GM19467 (cell line): ENCODE data around the gene PPP2R5C.
A peak's percentile ranks its signal among the peaks of the same experiment; 100 is the strongest.

ENCODE experiments used
- ATAC-seq: cut with Tn5 transposase; IDR thresholded peaks from one replicate; pipeline ENCODE4 v1.9.1; 2021; ENCODE audit warnings: mild to moderate bottlenecking, moderate library complexity; ENCODE audit not compliant: unreplicated experiment

PPP2R5C gene

DNA sequence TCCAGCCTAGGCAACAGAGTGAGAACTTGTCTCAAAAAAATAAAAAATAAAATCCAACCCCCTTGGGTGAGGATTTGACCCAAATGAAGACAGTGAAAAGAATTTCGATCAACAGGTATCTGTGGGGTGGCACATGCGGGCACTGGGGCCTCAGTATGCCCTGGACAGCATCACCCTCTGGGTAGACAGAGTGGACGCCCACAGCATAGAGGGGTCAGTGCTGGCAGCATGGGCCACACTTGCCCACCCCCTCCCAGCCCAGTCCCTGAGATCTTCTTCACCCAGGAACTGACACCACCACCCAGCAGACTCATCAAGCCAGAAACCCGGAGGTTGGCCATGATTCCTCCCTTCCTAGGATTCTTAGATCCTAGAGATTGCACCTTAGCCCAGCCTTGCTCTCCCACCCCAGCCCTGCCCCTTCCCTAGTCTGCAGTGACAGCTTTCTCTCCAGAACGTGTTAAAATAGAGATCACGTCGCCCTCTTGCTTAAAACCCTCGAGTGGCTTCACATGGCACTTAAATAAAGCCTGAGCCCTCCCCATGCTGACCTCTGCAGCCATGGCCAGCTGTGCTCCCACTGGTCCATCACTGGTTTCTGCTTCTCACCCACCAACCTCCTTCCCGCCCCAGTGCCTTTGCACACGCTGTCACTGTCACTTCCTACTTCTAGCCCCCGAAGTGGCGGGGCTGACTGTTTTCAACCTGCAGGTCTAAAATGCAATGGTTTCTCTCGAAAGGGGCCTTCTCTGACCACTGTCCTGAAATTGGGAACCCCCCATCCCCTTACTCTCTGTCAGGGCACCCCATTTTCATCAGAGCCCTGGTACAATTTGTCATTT, 176.6 kb downstream of the PPP2R5C start:
- ATAC-seq, result no peak

DNA sequence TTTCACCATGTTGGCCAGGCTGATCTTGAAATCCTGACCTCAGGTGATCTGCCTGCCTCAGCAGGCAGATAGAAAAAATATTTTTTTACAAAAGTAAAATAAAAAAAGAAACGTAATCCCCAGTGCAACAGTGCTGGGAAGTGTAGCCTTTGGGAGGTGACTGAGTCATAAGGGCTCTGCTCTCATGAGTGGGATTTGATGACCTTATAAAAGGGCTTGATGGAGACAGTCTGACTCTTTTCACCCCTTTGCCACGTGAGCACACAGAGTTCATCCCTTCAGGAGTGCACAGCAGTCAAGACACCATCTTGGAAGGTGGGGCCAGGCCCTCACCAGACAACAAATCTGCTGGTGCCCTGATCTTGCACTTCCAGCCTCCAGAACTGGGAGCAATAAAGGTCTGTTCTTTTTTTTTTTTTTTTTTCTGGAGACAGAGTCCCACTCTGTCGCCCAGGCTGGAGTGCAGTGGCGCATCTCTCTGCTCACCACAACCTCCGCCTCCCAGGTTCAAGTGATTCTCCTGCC, 178.2 kb downstream of the PPP2R5C start:
- no peak for ATAC-seq

DNA sequence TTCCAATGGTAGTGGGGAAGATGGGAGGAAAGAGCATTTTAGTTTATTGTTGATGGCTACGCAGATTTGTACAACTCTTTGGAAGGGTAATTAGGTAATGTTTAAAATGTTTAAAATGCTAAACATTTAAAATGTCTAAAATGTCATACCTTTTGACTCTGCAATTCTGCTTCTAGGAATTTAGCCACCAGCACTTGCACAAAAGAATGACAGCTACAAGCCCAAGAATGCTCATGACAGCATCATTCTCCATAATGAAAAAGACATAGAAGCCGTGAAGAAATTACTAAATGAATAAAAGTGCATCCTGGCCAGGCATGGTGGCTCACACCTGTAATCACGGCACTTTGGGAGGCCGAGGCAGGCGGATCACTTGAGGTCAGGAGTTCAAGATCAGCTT, 182.9 kb downstream of the PPP2R5C start:
- ATAC-seq, result no peak

GRCh38 chr14:101945171-101945570, 183.7 kb downstream of the PPP2R5C start:
- ATAC-seq, result no peak

GRCh38 chr14:101947577-101947903, 186.0 kb downstream of the PPP2R5C start:
- ATAC-seq, result no peak

GRCh38 chr14:101947904-101948665, 186.6 kb downstream of the PPP2R5C start:
- ATAC-seq, result peak; percentile 97

- ATAC-seq, result no peak
These were observed 187.2 kb downstream of the PPP2R5C start for GRCh38 chr14:101948666-101949216.

DNA sequence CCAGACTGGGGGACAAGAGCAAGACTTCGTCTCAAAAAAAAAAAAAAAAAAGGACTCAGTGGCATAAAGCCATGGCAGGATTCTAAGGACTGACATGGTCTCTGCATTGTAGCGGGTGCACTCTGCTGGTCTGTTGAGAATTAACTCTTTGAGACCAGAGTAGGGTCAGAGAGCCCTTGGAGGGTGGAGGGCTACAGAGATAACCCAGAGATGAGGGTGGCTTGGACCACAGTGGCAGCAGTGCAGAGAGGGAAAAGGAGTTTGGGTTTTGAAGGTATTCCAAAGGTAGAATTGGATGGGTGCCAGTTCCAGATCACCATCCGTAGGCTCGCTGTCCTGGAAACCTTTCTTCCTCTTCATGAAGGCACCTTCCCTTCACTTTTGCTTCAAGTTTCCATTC, 188.6 kb downstream of the PPP2R5C start:
- no peak for ATAC-seq

DNA sequence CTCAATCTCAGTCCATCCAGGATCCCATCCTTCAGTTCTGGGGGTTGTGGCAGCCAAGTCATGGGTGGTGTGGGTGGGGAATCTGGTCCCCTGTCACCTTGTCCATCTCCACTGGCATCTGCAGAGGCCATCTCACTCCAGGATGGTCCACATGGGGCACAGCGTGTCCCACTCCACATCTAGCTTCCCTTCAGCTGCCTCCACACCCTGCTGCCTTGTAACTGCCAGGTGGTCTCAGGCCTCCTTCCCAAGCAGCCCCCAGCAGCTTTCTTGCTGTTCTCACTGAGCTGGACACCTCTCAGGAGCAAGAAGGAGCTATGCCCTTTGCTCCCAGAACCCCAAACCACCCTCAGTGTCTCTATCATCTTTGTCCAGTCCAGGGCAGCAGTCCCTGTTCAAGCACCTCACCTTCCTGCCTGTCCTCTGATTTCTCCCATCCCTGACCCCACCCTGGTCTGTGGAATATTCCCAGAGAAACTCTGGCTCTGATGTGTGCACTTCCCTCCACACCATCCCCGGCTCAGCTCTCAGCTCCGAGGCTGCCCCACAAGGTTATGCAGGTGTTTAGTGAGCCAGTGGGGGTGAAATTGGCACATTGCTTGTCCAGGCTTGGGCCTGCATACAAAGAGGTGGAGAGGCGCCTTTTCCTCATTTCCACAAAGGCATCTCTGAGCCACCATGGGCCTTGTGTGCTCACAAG, 189.2 kb downstream of the PPP2R5C start:
- ATAC-seq, result no peak

DNA sequence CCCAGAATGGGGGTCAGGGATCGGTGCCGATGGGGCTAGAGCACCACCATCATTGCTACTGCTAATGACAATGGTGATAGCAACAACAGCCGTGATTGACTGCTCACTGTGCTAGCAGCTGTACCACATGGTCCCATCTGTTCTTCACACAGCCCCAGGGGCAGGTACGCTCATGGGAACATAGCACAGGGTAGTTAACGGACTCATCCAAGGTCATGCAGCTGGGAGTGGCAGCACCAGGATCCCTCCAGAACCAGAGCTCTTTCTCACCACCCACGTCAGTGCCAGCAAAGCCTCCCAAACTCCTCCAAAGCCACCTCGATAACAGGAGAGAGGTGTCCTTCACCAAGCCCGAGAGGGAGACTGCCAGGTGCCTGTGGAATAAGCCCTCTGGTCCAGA, 191.6 kb downstream of the PPP2R5C start:
- no peak for ATAC-seq

DNA sequence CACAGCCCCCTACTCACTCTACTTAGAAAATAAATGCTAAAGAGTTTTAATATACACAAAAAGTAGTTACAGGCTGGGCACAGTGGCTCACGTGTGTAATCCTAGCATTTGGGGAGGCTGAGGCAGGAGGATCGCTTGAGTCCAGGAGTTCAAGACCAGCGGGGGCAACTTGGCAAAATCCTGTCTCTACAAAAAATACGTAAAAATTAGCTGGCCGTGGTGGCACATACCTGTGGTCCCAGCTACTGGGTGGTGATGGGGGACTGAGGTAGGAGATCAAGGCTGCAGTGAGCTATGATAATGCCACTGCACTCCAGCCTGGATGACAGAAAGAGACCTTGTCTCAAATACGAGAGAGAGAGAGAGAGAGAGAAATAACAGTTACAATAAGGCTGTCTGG, 193.0 kb downstream of the PPP2R5C start:
- no peak for ATAC-seq

DNA sequence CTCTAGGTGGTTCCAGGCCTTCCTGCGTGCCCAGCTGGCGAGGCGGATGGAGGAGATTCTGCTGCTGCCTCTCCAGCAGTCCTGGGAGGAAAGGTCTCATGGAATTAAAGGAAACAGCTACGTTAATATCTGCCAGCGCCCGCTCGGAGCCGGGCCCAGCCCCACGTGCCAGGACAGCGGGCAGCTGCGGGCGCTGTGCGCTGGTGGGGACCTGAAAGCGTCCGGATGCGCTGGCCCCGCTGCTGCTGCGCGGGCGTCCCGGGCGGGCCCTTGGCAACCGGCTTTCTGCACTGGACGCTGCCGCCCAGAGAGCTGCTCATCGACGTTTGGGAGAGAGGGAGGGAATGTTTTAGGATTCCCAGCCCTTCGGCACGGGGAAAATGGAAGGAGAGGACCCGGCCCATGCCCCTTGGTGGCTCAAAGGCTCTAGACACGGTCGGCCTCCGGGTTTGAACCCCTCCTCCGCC, 194.2 kb downstream of the PPP2R5C start:
- no peak for ATAC-seq

GRCh38 chr14:101956179-101956885, 194.8 kb downstream of the PPP2R5C start:
- no peak for ATAC-seq

DNA sequence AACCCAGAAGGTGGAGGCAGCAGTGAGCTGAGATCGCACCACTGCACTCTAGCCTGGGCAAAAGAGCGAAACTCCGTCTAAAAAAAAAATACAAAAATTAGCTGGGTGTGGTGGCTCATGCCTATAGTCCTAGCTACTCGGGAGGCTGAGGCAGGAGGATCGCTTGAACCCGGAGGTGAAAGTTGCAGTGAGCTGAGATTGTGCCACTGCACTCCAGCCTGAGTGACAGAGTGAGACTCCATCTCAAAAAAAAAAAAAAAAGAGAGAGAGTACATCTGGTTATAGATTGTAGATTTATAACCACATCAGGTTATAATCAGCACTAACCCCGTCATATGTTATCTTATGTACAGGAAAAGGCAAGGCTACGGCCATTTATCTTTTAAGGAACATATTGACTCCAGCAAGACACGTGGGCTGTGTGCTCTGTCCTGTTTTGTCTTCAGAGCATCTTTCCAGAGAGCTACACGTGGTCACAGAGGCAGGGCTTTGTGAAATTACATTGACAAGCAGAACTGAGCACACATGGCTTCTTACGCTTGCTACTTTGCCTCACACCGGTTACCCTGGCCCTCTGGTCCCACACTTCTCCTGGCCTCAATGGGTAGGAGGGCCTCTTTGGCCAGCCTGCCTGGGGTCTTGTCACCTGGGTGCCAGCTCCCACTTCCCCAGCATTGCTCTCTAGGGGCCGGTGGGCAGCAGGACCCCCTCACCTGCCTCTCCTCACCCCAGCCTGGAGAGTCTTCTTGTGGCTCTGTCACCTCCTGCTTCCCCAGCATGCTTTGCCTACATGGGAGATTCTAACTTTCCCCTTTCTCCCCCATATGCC, 196.1 kb downstream of the PPP2R5C start:
- no peak for ATAC-seq

- no peak for ATAC-seq
These were observed 197.1 kb downstream of the PPP2R5C start for GRCh38 chr14:101958418-101959180.

DNA sequence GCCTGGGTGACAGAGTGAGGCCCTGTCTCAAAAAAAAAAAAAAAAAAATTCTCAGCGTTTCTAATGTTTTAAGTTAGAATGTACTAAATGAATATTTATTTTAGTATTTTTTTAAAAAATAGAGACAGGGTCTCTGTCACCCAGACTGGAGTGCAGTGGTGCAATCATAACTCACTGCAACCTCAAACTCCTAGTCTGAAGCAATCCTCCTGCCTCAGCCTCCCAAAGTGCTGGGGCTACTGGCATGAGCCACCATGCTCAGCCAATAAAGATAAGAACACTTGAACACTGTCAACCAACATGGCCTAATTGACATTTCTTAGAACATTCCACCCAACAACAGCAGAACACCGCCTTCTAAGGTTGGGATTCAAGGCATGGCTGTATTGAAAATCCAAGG, 197.8 kb downstream of the PPP2R5C start:
- ATAC-seq, result no peak

GRCh38 chr14:101960225-101960624, 198.7 kb downstream of the PPP2R5C start:
- ATAC-seq, result no peak

DNA sequence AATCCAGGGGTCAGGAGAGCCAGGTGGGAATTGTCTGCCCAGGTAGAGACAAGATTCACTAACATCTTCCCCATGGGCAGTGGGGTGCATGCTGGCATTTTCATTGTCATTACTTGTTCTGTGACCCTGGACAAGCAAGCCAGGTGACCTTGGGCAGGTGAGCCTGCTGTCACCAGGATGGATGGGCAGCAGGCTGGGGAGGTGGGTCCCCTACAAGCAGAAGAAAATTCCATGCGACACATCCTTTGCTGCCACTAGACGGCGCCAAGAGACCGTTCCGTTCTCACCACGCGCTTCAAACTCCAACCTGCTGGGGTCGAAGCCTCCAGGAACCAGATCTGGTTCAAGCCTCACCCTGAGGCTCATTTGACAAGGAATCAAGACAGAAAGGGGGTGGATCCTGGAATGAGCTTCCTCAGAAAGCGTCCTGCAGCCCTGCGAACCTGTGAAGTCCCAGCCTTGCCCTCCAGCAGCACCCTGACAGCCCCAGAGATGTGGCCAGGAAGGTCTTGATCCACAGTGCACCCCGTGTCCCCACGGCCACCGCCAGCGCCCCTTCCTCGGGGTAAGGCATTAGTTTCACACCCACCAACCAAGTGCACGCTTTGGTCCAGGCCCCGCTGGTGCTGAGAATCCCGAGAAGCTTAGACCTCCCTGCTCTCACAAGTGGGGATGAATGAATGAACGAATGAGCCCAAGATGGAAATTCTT, 199.7 kb downstream of the PPP2R5C start:
- no peak for ATAC-seq
